Keratinocyte (primary cell): Measurements from ENCODE around the gene KCNC1. TPM values are rescaled to one million over a fixed set of nuclear protein-coding genes. Genes with fewer than 3 reads are reported as not detected.

Source experiments
- DNase-seq: peaks from one replicate; pipeline ENCODE4 v3.0.0-alpha.2; 2011; ENCODE audit warnings: low read depth, missing footprints, low spot score
- FAIRE-seq: peaks from 2 replicates; lab custom pipeline; 2011; peaks lifted over from hg19 to GRCh38; lab: Jason Lieb, UNC
- H2AFZ ChIP-seq: 2 replicates; pipeline ENCODE4 v1.6.0; 2012; ENCODE audit warnings: low read length, control low read depth, inconsistent platforms; ENCODE audit not compliant: control insufficient read depth
- H3K27ac ChIP-seq: 2 replicates; pipeline ENCODE4 v1.5.1; 2011; ENCODE audit warnings: low read length; ENCODE audit not compliant: control insufficient read depth, insufficient read depth
- H3K27me3 ChIP-seq: 3 replicates; pipeline ENCODE4 v1.6.0; 2011; ENCODE audit warnings: low read length; ENCODE audit not compliant: control insufficient read depth, insufficient read depth; ENCODE audit errors: extremely low read depth
- H3K36me3 ChIP-seq, 2 experiments: 2 replicates in 1 of 2; 3 replicates in 1 of 2; pipeline ENCODE4 v1.5.1; 2011; ENCODE audit warnings: low read length in 2 of 2, mild to moderate bottlenecking in 1 of 2; ENCODE audit not compliant: control insufficient read depth in 2 of 2, insufficient read depth in 2 of 2; ENCODE audit errors: extremely low read depth in 1 of 2
- H3K4me1 ChIP-seq: 3 replicates; pipeline ENCODE4 v1.5.1; 2011; ENCODE audit warnings: low read length; ENCODE audit not compliant: control insufficient read depth, insufficient read depth; ENCODE audit errors: extremely low read depth
- H3K4me2 ChIP-seq: 3 replicates; pipeline ENCODE4 v1.6.0; 2011; ENCODE audit warnings: low read depth, low read length; ENCODE audit not compliant: control insufficient read depth, insufficient read depth; ENCODE audit errors: extremely low read depth
- H3K4me3 ChIP-seq, 3 experiments: fragments of 200-600 bp in 1 of 3; sonication (generic) in 1 of 3; 2 replicates in 2 of 3; 3 replicates in 1 of 3; pipeline ENCODE4 v1.5.1; 2011 to 2016; ENCODE audit warnings: low read length in 3 of 3, mild to moderate bottlenecking in 3 of 3, control low read depth in 2 of 3, inconsistent platforms in 1 of 3, low read depth in 1 of 3, mixed read lengths in 1 of 3, mixed run types in 1 of 3, moderate library complexity in 1 of 3; ENCODE audit not compliant: control insufficient read depth in 2 of 3, insufficient read depth in 2 of 3; ENCODE audit errors: extremely low read depth in 1 of 3
- H3K79me2 ChIP-seq: 2 replicates; pipeline ENCODE4 v1.6.0; 2012; ENCODE audit warnings: low read length; ENCODE audit not compliant: control insufficient read depth, insufficient read depth
- H3K9ac ChIP-seq: 3 replicates; pipeline ENCODE4 v1.6.0; 2011; ENCODE audit warnings: low read length; ENCODE audit not compliant: control insufficient read depth, insufficient read depth; ENCODE audit errors: extremely low read depth
- H3K9me1 ChIP-seq: 3 replicates; pipeline ENCODE4 v1.6.0; 2011; ENCODE audit warnings: low read length; ENCODE audit not compliant: control insufficient read depth, insufficient read depth; ENCODE audit errors: extremely low read depth
- H3K9me3 ChIP-seq: 2 replicates; pipeline ENCODE4 v1.5.1; 2012; ENCODE audit warnings: low read depth, low read length; ENCODE audit not compliant: control insufficient read depth
- H4K20me1 ChIP-seq: 3 replicates; pipeline ENCODE4 v1.6.0; 2011; ENCODE audit warnings: low read length; ENCODE audit not compliant: control insufficient read depth, insufficient read depth; ENCODE audit errors: extremely low read depth
- EZH2 ChIP-seq: IDR thresholded peaks from one replicate; pipeline ENCODE4 v1.6.1; 2012; ENCODE audit warnings: inconsistent platforms, mild to moderate bottlenecking, low read length, moderate library complexity
- dilution Hi-C: fragments of 300-500 bp; cut with MboI; formaldehyde crosslinking; loops from one replicate; pipeline ENCODE4 v1.7.0; 2020; ENCODE audit warnings: low sequenced_read_pairs; ENCODE audit not compliant: extremely low pct_ligation_motif_present
- polyA plus RNA-seq, 5 experiments: library from polyadenylated mRNA; depleted of rRNA in 3 of 5; stranded (reverse) in 3 of 5; stranded (forward) in 1 of 5; unstranded in 1 of 5; fragments of >200 nt; gene quantifications; 1 replicate in 1 of 5; 2 replicates in 3 of 5; 3 replicates in 1 of 5; pipeline versions ENCODE4 v1.2.1 to v1.2.3, GENCODE V29; 2011 to 2012; ENCODE audit warnings: missing spikeins in 2 of 5, low read depth in 1 of 5, low replicate concordance in 1 of 5
- TF ChIP-seq, protein P1 (sequence below), 3 experiments: IDR thresholded peaks in 1 of 3; conservative IDR thresholded peaks in 1 of 3; optimal IDR thresholded peaks in 1 of 3; 2 replicates in 2 of 3; 3 replicates in 1 of 3; pipeline versions ENCODE3 to v1.5.1; 2011; ENCODE audit warnings: low read length in 3 of 3, mild to moderate bottlenecking in 3 of 3, moderate library complexity in 2 of 3, control low read depth in 1 of 3, inconsistent platforms in 1 of 3; ENCODE audit not compliant: insufficient read depth in 2 of 3; ENCODE audit errors: extremely low read depth in 1 of 3

Gene KCNC1
- polyA plus RNA-seq, 1 donor (not counting 4 experiments of a cell fraction or from before 2014, with no cell fraction given) = not detected

DNA sequence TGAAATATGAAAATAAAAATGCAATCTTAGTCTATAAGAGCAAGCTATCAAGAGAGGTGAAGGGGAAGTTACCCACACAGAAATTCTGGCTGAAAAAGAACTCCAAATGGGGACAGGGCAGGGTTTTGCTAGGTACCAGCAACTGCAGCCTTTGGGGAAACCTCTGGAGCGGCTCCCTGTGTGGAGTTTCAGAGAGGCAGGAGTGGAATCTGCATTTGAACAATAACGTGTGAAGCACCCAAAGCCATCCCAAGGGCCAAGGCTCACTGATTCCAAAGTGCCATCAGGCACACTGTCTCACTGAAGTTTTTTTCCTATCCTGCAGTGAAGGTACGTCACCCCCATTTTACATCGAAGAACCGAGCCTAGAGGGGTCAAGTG is 87.8 kb downstream of the KCNC1 start:
- Histone ChIP-seq H3K27me3 (no peaks in the 10 kb centered on the region), H3K9me3 (no peaks in the 10 kb centered on the region), H3K4me2 (no peak overlapping the region), H3K9ac (no peak overlapping the region), H3K79me2 (no peaks in the 10 kb centered on the region), H3K4me3 (no peak overlapping the region), H2AFZ (no peak overlapping the region), H3K9me1 (no peaks in the 10 kb centered on the region), H3K27ac (no peak overlapping the region), H3K4me1 (no peaks in the 10 kb centered on the region), H3K36me3 (no peaks in the 10 kb centered on the region), H4K20me1 (no peaks in the 10 kb centered on the region)
- DNase-seq = no peak
- FAIRE-seq = no peak
- dilution Hi-C loops = no loop called here
- TF ChIP-seq EZH2 = no peak
- TF ChIP-seq, protein P1, sequence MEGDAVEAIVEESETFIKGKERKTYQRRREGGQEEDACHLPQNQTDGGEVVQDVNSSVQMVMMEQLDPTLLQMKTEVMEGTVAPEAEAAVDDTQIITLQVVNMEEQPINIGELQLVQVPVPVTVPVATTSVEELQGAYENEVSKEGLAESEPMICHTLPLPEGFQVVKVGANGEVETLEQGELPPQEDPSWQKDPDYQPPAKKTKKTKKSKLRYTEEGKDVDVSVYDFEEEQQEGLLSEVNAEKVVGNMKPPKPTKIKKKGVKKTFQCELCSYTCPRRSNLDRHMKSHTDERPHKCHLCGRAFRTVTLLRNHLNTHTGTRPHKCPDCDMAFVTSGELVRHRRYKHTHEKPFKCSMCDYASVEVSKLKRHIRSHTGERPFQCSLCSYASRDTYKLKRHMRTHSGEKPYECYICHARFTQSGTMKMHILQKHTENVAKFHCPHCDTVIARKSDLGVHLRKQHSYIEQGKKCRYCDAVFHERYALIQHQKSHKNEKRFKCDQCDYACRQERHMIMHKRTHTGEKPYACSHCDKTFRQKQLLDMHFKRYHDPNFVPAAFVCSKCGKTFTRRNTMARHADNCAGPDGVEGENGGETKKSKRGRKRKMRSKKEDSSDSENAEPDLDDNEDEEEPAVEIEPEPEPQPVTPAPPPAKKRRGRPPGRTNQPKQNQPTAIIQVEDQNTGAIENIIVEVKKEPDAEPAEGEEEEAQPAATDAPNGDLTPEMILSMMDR (optimal IDR thresholded peaks at IDR 0.05 in 1 of 3, IDR thresholded peaks at IDR 0.05 in 1 of 3, conservative IDR thresholded peaks at IDR 0.05 in 1 of 3; ENCODE audit: extremely low read depth in 1 of 3, insufficient read depth in 2 of 3, low read length in 3 of 3) = no peak

DNA sequence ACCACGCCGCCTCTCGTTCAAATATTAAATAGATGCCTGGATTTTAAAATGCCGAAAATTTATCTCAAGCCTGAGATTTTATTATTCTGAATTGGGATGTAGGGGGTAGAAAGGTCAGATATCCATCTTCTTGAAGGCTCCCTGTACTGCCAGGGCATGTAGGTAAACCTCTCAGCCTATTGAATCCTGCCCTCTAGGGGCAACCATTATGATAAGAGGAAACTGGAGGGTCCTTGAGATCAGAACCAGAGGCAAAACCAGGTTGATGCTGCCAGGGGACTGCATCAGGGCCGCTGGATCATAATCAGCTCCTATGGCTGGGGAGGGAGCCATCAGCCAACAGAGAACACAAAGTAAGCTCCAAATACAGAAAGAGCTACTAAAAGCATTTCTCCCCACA is 92.4 kb downstream of the KCNC1 start:
- no peak for FAIRE-seq
- DNase-seq = no peak
- no peak overlapping the region for H3K9ac ChIP-seq
- H3K9me1 ChIP-seq = no peaks in the 10 kb centered on the region
- dilution Hi-C loops = no loop called here
- H3K79me2 ChIP-seq = no peaks in the 10 kb centered on the region
- no peak for TF ChIP-seq EZH2
- TF ChIP-seq, protein P1 (optimal IDR thresholded peaks at IDR 0.05 in 1 of 3, IDR thresholded peaks at IDR 0.05 in 1 of 3, conservative IDR thresholded peaks at IDR 0.05 in 1 of 3; ENCODE audit: extremely low read depth in 1 of 3, insufficient read depth in 2 of 3, low read length in 3 of 3) = peak; percentile 28 to 53 (median 41)
- no peak overlapping the region for H2AFZ ChIP-seq
- H4K20me1 ChIP-seq = no peaks in the 10 kb centered on the region
- H3K36me3 ChIP-seq = no peaks in the 10 kb centered on the region
- no peak overlapping the region for H3K4me3 ChIP-seq
- H3K27ac ChIP-seq = no peak overlapping the region
- H3K27me3 ChIP-seq = no peaks in the 10 kb centered on the region
- no peaks in the 10 kb centered on the region for H3K9me3 ChIP-seq
- no peak overlapping the region for H3K4me2 ChIP-seq
- no peaks in the 10 kb centered on the region for H3K4me1 ChIP-seq
